ENCODE measurements around the gene TFDP1.

Gene TFDP1

DNA sequence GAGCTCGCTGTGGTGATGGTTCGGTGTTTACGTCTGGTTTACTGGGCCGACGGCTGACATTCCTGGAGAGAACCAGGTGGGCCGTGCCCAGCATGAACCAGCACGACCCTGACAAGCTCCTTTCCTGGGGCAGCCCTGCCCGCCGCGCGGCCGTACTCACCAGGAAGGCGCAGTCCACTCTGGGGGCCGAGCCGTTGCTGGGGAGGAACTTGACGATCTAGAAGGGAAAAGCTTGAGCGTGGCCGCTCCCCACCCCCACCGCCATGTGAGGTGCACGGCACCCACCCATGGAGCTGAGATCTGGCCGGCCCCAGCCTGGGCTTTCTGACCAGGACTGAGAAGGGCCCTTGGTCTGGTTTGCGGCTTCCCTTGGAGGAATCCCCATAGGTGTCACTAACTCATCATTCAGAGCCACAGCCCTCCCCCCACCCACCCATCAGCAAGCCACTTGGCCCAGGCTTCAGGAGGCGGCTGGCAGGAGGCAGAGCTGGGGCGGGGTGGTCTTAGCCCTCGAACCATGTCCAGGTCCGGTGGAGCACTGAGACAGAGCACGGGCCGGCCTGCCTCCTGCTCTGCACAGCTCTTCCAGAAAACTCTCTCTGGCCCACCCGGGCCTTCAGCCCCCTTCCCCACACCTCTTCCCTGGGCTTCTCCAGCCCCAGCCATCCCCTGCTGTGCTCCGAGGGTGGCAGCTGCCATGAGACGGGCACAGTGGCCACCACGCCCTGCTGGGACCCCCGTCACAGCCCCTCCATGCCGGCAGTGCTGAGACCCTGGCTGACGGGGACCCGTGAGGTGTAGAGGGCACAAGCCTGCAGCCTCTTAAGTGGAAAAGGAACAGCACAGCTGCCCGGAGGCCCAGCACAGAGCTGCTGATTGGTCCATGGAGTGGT, 67.2 kb downstream of the TFDP1 start:
- DNase-seq (ENCODE audit: low read depth): no peak

DNA sequence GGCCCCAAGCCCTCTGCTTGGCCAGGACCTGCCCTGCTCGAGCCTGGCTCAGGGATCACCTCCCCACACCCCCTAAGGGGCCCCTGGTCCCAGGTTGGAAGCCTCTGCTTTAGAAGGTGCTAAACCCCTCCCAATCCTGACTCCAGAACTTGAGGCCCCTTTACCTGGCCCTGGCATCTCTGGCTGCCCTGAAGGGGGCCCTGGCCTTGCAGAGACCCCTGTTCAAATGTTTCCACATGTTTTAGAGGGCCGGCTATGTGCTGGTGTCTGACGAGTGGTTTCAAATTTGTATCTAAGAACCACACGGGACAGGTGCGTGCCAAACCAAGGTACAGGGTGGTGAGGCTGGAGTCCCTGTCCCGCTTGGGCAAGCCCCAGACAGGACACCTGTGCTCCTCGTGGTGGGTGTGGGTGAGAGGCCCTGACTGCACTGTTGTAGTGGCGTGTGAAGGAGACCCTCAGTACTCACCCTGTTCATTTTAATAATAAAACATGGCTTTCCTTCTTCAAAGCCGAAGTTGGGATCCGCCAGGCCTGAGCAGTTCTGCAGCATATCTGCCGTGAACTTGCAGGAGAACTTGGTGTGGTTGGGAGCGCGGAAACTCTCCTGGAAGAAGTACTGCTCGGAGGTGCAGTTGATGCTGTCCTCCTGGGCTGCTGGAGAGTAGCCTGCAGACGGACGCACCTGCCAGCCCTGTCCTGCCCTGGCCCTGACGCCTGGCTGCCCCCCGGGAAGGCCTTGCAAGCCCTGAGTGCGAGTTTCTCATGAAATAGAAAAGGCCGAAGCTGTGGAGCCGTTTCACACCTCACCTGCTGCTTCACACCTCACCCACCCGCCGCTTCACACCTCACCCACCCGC, 68.1 kb downstream of the TFDP1 start:
- DNase-seq (ENCODE audit: low read depth): no peak

DNA sequence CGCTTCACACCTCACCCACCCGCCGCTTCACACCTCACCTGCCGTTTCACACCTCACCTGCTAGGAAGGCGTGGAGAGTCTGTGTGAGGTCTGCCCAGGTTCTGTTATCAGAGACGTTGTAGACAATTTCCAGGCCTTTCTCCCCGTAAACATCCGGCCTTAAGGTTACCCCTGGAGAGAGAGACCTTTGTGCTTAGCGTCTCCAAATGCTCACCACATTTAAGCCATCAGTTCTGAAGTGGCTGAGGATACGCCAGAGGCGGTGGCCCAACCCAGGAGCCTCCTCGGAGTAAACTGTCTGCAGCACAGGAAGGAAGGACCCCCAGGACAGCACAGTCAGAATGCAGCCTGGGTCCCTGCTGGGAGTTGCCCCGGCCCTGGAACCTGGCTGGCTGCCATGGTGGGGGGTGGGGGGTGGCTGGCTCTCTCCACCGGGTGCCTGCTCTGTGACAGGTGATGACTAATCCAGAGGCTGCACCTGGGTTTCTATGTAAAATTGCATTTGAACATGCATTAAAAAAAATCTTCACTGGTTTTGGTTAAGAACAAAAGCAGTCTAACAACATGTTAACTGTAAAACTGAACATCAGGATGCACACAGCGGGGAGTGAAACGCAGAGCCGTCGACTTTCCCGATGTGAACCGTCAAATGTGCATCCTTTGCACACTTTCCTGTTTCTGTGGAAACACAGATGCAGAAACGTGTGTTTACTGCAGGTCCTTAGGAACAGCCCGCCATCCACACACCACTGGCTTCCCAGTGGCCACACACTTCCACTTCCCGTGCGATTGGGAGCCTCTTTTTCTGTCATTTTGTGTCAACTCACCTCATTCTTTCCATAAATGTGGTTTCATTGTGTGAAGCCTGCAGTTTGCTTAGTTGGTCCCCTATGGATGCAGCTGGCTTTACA, 69.0 kb downstream of the TFDP1 start:
- DNase-seq (ENCODE audit: low read depth): no peak

DNA sequence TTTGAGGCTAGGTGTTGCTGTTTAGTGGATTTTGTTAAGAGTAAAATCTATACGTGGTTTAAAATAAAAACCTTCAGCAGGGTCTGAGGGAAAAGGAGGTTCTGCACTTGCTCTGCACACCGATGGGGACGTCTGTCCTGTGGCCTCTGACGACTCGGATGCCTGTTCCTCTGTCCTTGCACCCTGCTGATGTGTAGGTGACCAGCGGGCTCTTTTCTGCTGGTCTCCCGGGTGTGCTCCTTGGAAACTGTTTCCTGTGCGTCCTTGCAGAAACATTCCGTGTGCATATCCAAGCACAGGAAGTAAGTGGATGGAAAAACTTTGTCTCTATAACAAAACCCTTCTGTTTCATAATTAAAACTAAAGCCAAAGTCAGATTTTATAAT, 69.6 kb downstream of the TFDP1 start:
- no peak for DNase-seq (ENCODE audit: low read depth)

DNA sequence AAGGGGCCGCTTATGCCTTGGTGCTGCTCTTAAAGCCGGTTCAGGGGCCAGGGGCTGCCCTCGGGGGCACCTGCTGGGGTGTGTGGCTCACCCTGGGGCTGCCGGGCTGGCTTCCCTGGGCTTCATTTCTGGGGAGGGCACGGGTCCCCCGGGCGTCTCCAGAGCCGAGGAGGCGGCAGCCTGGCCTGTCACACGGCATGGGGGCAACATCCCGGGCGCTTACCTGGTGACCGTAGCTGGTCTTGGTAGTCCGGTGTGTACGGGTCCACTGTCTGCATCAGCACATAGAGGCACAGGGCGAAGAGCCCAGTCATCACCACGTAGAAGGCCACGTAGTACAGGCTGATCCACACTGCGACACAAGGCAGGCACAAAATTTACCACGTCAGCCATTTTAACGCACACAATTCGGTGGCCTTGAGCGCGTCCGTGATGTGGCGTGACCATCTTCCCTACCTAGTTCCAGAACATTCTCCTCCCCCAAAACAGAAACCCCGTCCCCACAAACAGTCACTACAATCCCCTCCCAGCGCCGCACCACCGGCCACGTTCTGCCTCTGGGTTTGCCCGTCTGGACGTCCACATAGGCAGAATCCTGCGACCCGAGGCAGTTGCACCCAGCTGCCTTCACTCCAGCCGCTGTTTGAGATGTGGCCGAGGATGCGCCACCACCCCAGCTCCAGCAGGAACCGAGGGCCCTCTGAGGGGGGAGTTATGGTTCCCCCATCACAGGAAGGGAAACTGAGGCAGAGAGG, 70.2 kb downstream of the TFDP1 start:
- DNase-seq (ENCODE audit: low read depth): no peak

DNA sequence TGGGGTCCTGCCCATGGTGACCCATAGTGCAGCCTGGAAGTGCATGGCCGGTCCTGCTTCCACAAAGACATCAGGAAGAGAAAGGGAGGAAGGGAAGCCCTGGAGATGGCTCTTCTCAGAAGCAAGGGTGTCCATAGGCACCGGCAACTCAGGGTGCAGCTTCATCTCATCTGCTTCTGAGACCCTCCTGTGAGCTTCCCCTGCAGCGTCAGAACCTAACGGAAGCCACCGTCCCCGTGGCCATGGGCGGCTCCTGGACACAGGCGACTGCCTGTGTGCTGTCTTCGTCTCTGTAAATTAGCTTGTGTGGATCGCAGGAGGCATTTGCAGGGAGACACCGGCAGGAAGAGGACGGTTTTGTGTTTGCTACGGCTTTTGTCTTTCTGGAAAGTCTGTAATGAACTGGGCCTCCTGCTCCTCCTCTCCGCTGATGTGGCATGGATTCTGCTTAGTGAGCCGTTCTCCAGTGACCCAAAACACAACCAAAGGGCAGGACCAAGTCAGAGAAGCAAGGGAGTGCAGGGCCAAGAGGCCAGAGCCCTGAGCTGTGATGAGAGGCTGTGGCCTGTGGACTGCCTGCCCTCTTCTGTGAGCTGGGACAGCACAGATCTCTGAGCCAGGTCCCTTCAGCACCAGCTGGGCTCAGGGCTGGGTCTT, 70.9 kb downstream of the TFDP1 start:
- no peak for DNase-seq (ENCODE audit: low read depth)

DNA sequence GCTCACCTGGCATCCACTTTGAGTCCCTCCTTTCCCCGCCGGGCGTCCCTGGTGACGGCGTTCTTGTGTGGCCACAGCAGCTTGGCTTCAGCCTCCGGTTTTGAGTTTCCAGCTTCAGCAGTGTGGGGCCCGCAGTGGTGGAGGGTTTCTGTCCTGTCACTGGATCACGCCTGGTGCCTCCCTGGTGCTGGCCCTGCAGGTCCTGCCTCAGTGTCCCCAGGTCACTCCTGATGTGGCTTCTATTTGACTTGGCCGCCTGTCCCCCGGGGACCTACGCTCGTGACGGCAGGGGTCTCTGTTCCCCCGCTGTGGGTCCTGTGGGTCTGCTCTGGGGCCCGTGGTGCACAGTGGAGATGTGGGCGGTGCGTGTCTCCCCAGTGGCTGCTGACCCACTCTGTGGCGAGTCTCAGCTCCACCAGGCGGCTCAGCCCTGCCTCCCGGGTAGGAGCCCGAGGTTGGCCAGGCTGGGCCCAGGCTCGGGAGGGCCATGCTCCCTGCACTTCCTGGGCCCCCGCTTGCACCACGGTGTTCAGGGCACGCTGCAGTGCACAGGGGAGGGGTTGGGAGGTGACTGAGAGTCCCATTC, 71.5 kb downstream of the TFDP1 start:
- DNase-seq (ENCODE audit: low read depth): no peak

DNA sequence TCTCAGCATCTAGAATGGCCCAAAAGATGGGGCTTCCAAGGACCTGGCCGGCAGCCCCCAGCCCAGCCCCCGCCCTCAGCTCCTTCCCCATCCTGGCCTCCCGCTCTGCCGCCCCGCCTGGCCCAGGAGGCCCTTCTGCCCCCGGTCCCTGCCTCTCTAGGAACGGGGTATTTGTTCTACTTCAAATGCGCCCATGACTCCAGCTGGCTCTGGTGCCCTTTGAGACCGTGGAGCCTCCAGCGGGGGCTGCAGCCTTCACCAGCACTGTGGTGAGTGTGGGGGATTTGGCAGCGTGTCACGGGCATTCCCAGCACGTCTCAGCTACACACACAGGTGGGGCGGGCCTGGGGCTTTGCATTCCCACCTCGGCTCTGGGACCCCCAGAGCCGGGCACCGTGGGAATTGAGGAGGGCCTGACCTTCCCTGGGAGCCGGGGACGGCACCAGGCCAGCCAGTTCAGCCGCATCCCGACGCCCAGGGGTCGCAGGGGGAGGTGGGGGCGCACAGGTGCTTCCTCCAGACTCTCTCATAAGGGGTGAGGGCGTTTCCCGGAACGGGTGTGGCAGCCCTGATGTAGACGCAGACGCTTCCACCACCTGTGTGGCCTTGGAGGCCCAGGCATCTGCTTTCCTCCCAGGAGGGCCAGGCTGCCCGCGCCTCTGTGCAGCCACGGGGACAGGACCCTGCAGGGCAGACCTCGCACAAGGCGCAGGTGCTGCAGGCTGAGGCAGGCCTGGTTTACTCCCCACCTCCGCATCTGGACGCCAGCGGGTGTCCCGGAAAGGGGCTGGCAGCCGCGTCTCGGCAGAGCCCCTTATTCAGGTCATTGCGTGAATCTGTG, 72.5 kb downstream of the TFDP1 start:
- no peak for DNase-seq (ENCODE audit: low read depth)

DNA sequence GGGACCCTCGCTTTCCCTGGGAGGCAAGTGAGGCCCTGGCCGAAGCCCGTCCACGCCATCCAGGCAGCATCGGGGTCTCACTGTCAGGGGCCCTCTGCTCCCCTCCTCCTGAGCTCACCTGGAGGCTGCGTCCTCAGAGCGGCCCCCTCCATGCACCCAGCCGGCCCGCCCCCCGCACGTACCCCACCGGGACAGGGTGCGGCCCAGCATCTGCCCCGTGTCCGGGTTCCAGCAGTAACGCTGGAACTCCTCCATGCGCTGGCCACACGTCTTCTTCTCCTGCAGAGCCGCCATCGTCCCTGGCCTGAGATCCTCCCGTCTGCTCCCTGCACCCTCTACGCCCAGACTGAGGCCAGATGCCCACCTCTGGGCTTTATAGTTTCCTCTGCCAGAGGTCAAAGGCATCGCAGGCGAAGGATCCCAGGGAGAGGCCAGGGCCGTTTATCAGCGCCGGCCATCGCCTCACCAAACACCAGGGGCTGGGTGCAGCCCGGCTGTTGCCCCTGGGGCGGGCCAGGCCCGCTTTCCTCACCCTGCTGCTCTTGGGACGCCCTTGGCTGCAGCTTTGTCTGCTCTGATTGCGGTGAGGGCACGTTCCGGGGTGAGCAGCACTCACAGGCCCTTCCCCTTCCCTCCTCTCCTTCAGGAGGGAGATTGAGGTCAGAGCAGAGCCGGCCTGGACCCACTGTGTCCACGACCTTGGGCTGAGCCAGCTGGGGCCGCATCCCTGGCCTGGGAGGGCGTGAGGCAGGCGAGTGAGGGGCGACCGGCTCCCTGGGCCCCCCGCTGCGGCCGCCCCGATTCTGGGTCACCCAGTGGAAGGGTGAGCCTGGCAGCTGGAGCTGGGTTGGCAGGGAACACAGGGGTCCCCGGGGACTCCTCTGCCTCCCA, 73.5 kb downstream of the TFDP1 start, which contains the start of gene ATP4B:
Gene ATP4B (minus strand): TSS at position 348 of the 891 bp plus-strand sequence. CDS start 54 bp downstream, at position 294.
- no peak for DNase-seq (ENCODE audit: low read depth)

DNA sequence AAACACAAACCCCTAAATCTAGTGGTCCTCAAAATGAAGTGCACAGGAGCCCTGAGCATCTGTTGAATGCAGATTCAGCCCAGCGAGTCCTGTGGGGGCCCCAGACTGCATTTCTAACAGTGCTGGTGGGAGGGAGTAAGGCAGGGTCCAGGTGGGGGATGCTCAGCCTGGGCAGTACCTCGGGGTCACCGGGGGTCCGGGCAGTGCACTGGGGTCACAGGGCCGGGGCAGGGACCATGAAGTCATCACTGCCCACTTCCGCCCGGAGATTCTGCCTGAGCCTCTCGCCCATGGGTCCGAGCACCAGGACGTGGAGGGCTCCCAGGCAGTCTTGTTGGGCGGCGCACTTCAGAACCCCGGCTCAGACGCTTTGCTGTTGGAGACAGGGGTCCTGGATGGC, 74.3 kb downstream of the TFDP1 start:
- no peak for DNase-seq (ENCODE audit: low read depth)

DNA sequence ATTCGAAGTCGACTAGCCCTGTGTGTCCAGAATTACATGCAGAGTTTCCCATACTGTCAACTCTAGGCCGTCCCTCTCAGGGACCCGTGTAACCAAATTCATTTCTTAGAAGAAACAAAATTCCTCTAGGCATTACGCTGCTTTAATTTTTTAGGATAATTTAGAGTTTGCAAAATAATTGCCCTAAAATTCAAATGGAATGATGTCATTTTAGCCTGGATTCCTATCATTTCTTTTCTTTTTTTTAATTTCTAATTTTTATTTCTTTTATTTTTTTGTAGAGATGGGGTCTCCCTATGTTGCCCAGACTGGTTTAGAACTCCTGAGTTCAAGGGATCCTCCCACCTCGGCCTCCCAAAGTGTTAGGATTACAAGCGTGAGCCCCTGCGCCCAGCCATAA, 74.8 kb downstream of the TFDP1 start:
- DNase-seq (ENCODE audit: low read depth): no peak

DNA sequence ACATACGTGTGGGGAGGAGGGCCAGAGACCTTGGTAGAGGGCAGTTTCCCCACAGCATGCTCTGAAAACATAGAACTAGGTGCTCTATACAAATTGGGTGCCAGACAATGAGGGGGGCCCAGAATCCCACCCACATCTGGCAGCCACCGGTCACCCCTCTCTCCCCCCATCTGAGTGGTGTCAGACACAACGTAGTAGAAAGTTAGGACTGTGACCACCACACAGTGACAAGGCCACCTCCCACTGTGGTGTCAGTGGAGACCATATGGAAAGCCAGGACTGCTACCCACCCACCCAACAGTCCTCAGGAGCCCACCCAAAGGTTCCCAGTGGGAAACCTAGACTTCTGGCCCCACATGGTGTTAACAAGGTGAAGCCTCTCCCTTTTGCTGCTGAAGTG, 75.5 kb downstream of the TFDP1 start:
- no peak for DNase-seq (ENCODE audit: low read depth)

DNA sequence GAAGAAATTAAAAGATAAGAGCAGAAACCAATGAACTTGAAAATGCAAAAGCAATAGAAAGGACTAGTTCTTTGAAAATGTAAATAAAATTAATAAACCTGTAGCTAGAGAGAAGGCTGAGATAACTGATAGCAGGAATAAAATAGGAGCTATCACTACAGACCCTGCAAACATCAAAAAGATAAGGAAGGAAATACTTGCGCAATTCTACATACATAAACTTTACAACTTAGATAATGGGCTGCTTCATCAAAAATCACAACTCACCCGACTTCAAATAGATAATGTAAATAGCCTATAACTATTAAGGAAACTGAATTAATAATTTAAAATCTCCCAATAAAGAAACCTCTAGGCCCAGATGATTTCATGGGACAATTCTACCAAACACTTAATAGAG, 77.0 kb downstream of the TFDP1 start:
- DNase-seq (ENCODE audit: low read depth): no peak

DNA sequence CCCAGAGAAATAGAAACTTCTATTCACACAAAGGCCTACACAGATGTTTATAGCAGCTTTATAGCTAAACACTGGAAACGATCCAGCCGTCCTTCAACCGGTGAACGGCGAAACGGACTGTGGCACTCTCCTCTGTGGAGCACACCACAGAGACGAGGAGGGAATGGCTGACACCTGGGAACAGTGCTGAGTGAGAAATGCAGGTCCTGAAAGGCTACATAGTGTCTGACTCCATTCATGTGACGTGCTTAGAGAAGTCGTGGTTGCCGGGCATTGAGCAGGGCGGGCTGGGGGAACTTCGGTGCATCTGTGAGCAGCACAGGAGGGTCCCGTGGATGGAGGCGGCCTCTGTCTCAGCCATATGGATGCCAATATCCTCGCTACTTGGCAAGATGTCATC, 79.4 kb downstream of the TFDP1 start:
- DNase-seq (ENCODE audit: low read depth): no peak

DNA sequence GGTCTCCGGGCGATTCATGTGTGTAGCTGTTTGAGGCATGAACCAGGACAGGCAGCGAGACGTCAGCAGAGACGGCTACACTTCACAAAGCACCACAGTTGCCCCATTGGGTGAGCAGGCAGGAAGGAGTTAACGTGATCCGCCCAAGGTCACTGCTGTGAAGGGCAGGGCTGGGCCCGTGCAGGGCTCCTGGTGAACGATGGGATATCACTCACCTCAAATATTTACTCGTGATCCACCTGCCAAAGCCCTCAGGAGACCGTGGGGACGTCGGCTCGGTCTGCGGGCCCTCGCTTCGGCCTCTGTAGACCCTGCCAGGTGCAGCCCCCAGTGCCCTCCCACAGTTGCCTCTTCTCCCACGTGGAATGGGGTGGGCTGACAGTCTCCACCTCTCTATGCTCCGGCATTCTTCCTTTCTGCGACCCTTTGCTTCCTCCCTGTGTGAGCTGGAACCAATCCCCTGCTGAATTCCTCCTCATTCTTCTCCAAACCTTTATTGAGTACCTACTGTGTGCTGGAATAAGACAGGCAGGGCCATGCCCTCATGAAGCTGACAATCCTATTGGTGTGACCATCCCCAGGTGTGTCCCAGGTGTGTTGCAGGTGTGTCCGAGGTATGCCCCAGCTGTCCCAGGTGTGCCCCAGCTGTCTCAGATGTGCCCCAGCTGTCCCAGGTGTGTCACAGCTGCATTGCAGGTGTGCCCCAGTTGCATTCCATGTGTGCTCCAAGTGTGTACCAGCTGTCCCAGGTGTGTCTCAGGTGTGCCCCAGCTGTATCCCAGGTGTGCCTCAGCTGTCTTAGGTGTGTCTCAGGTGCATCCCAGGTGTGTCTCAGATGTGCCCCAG, 80.4 kb downstream of the TFDP1 start:
- DNase-seq (ENCODE audit: low read depth): no peak

DNA sequence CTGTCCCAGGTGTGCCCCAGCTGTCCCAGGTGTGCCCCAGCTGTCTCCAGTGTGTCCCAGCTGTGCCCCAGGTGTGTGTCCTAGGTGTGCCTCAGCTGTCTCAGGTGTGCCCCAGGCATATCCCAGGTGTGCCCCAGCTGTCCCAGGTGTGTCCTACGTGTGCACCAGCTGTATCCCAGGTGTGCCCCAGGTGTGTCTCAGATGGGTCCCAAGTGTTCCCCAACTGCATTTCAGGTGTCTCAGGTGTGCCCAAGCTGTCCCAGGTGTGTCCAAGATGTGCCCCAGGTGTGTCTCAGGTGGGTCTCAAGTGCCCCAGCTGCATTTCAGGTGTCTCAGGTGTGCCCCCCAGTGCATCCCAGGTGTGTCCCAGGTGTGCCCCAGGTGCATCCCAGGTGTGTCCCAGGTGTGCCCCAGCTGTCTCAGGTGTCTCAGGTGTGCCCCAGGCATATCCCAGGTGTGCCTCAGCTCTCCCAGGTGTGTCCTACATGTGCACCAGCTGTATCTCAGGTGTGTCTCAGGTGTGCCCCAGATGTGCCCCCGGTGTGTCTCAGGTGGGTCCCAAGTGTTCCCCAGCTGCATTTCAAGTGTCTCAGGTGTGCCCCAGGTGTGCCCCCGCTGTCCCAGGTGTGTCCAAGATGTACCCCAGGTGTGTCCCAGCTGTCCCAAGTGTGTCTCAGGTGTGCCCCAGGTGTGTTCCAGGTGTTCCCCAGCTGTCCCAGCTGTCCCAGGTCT, 81.2 kb downstream of the TFDP1 start:
- no peak for DNase-seq (ENCODE audit: low read depth)

DNA sequence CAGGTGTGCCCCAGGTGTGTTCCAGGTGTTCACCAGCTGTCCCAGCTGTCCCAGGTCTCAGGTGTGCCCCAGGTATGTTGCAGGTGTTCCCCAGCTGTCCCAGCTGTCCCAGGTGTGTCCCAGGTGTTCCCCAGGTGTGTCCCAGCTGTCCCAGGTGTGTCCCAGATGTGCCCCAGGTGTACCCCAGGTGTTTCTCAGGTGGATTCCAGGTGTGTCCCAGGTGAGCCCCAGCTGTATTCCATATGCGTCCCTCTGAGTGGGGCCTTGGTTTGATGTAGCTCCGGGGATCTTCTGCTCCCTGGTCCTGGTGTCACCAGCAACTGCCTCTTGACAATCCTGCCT, 81.7 kb downstream of the TFDP1 start:
- no peak for DNase-seq (ENCODE audit: low read depth)

All from EH (cell line).